ENCODE measurements around the gene SDE2. TPM values are rescaled to one million over a fixed set of nuclear protein-coding genes. Genes with fewer than 3 reads are reported as not detected.

The SDE2 gene
- total RNA-seq, result 19.8 and 29.5 TPM in 2 replicates

DNA sequence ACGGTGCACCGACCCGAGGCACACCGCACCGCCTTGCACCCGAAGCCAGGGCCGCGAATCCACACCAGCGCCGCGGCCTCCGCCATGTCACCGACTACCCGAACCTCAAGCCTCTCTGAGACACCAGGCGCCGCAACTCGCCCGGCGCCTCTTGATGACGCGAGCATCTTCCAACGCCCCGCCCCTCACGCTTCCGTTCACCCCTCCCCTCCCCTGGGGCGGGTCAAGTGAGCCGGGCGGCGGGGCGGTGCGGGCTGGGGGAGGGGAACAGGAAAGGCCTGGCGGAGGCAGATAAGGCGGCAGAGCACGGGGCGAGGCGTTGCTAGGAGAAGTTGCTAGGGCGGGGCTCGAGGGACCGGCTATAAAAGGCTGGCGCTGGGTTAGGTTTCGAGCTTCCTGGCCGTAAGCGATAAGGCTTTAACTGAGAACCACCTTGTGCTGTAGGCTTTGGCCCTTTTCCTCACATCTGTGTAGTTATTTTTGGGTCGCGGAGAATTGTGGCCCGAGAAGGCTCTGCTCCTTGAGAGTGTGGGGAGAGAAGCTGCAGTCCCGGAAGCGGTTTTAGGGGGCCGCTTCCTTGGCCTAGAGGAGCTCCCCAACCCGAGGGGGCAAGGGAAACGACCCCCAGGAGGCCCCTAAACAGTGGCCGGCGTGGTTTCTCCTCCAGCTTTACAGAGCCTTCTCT, at the start of gene SDE2:
TSS of gene SDE2 (minus strand) at position 117 of the 685 bp plus-strand sequence. CDS start at position 86, 31 bp downstream.

DNA sequence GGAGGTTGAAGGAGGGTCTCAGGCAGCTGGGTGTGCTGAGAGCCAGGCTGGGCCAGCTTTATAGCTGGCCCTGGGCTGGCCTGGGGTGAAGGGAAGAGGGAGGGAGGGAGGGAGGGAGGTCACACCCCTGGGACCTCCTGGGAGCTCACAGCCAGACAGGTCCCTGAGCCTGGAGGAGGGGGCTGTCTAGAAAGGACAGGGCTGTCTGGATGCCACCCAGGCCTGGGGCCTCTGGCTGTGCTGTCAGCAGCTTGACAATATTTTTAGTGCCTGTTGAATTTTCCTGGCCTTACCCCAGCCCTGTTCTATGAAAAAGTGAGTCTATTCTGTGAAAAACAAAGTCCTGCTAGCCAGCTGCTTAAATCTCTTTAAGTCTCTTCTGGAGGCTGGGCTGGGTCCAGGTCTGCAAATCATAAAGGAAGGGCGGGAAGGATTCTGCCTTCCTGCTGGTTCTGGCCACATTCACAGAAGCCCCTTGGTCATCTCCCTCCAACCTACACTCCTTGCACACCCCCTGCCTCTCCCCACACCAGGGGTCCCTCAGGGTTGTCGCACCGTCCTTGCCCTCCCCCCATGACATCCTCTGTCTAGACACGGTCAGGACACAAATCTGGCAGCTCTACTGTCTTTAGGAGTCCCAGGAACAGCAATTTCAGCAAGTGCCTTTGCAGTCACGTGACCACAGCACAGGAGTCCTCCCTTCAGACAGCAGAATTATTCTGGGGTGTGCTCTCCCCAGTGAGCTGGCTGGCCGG, 57.8 kb downstream of the SDE2 start, which contains the start of gene LEFTY2:
TSS of gene LEFTY2 (minus strand) at position 34 of the 755 bp plus-strand sequence. CDS start 80 bp downstream, outside the sequence.

Other genes starting within 250 kb of the SDE2 start
- 174 and 239 TPM in 2 replicates for gene SRP9, start 221.5 kb downstream of the SDE2 start, total RNA-seq
- 13.9 and 42.7 TPM in 2 replicates for gene EPHX1, start 189.2 kb downstream of the SDE2 start, total RNA-seq
- gene TMEM63A, start 117.0 kb downstream of the SDE2 start, total RNA-seq, result 7.6 and 20.6 TPM in 2 replicates
- gene LEFTY1, start 110.2 kb downstream of the SDE2 start, total RNA-seq, result not detected in 2 replicates
- 26.7 and 32.9 TPM in 2 replicates for gene PYCR2, start 75.1 kb downstream of the SDE2 start, total RNA-seq
- not detected in 2 replicates for gene LEFTY2, start 58.1 kb downstream of the SDE2 start, total RNA-seq
- 127 and 160 TPM in 2 replicates for gene H3-3A, start 63.4 kb upstream of the SDE2 start, total RNA-seq
- 25.6 and 41.0 TPM in 2 replicates for gene ACBD3, start 187.4 kb upstream of the SDE2 start, total RNA-seq
- gene MIXL1, start 224.3 kb upstream of the SDE2 start, total RNA-seq, result 0.06 TPM in 1 of 2 replicates, not detected in the other

Data from bladder microvascular endothelial cell (primary cell).